ENCODE data around the gene MRPL52.
A peak's percentile ranks its signal among the peaks of the same experiment; 100 is the strongest.
"Not testable (repeated sequence)": the region's sequence is repeated elsewhere in the genome, so short reads cannot be mapped to it uniquely, and the experiment has no call there.

Gene MRPL52

GRCh38 chr14:22854963-22855724 is 25.5 kb downstream of the MRPL52 start:
- DNase-seq (ENCODE audit: low read depth), result no peak

DNA sequence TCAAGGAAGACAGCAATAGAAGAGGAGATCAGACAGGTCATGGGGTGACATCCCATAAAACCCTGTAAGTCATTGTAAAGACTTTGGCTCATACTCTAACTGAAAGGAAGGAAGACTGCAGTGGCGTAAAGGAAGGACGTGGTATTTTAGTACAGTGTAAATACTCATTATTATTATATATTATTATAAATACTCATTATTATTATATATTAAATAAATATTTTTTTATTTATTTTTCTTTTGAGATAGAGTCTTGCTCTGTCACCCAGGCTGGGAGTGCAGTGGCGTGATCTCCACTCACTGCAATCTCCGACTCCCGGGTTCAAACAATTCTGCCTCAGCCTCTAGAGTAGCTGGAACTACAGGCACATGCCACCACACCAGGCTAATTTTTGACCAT is 26.7 kb downstream of the MRPL52 start:
- DNase-seq (ENCODE audit: low read depth), result no peak

DNA sequence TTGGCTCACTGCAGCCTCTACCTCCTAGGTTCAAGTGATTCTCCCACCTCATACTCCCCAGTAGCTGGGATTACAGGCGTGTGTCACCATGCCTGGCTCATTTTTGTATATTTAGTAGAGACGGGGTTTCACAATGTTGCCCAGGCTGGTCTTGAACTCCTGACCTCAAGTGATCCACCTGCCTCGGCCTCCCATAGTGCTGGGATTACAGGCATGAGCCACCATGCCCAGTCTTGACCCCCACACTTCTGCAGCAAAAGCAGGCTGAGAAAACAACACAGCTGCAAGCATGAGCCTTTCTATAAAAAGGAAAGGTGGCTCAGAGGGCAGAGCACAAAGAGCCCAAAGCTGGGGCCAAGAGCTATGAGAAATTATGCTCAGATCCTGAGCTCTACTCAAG is 30.7 kb downstream of the MRPL52 start:
- not testable (repeated sequence) for DNase-seq (ENCODE audit: low read depth)

- no peak for DNase-seq (ENCODE audit: low read depth)
Observed at GRCh38 chr14:22861651-22862050, 32.0 kb downstream of the MRPL52 start.

GRCh38 chr14:22864979-22865378 is 35.3 kb downstream of the MRPL52 start:
- no peak for DNase-seq (ENCODE audit: low read depth)

DNA sequence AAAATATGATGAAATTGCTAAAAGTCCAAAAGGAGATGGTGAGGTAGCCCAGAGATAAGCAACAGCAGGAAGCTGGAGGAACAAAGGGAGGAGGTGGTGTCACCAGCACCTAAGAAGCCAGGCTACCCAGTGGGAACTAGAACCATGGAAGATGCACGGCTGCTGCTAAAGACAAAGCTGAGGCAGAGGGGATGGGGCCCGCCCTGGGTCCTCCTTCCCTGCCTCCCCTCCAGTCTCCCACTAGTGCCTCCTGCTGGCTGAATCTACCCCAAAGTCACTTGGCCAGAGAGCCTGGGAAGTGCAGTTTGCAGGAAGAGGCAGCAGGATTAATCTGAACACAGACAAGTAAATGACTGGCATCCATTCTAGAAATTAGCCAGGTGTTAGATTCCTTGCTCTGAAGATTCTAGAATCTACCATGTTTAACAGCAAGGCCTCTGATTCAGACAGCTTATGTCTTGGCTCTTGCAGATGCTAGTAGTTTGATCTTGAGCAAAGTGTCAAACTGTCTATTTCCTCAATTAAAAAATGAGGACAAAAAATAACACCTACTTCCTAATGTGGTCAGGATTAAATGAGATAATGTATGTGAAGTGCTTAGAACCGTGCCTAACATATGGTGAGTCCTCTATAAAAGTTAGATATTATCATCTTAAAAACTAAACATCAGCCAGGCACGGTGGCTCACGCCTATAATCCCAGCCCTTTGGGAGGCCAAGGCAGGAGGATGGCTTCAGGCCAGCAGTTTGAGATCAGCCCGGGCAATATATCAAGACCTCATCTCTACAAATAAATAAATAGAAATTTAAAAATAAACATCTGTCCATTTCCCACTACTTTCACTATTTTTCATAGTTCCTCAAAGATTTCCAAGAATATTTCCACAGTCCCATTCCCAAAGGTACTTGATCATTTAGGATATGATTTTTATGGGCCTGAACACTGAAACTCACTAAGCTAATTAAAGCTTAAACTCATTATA is 36.0 kb downstream of the MRPL52 start:
- no peak for DNase-seq (ENCODE audit: low read depth)

- no peak for DNase-seq (ENCODE audit: low read depth)
Observed at GRCh38 chr14:22866874-22867273, 37.2 kb downstream of the MRPL52 start.

DNA sequence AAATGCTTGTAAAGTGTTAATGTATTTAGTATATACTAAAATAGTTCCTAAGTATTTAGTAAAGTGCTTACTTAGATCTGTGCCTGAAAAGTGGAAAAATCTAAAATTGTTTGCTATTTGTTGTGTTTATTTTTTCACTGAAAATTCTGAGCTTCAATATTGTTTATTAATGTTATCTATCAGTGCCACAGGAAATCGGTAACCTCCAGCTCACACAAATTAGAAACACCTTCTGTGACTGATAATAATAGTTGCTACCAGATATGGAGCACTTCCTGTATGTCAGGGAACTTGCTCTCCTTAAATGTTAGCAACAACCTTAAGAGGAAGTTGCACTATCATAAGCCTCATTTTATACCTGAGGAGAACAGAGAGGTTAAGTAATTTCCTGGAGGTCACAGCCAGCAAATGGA is 41.1 kb downstream of the MRPL52 start:
- no peak for DNase-seq (ENCODE audit: low read depth)

DNA sequence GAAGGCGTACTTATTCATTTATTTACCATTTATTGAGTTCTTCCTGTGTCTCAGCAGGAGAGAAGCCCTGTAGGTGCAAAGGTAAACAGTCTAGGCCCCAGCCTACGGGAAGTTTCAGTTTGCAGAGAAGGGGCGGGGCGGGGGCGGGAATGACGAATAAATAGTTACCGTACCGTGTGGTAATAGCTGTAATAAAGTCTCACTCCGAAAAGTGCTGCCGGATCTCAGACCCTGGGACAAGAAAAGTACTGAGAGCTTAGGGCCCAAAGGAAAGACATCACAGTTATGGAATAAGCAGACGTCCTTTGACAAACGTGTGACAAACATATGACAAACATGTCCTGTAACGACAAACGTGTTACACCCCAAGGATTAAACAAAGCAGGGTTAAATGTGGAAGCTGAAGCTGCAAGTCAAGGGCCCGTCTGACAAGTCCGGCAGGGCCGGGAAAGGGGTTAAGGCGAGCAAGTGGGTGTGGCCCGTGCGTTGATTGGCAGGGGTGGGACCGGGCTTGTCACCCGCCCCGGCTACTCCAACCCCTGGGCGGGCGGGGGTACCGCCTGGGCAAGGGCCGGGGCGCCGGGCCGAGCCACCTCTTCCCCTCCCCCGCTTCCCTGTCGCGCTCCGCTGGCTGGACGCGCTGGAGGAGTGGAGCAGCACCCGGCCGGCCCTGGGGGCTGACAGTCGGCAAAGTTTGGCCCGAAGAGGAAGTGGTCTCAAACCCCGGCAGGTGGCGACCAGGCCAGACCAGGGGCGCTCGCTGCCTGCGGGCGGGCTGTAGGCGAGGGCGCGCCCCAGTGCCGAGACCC is 41.7 kb downstream of the MRPL52 start, which contains the start of gene LRP10:
Gene LRP10, plus strand, starts transcription at position 517 of the 809 bp plus-strand sequence. CDS start 564 bp downstream, outside the sequence.
- peak; percentile 33 for DNase-seq (ENCODE audit: low read depth)

DNA sequence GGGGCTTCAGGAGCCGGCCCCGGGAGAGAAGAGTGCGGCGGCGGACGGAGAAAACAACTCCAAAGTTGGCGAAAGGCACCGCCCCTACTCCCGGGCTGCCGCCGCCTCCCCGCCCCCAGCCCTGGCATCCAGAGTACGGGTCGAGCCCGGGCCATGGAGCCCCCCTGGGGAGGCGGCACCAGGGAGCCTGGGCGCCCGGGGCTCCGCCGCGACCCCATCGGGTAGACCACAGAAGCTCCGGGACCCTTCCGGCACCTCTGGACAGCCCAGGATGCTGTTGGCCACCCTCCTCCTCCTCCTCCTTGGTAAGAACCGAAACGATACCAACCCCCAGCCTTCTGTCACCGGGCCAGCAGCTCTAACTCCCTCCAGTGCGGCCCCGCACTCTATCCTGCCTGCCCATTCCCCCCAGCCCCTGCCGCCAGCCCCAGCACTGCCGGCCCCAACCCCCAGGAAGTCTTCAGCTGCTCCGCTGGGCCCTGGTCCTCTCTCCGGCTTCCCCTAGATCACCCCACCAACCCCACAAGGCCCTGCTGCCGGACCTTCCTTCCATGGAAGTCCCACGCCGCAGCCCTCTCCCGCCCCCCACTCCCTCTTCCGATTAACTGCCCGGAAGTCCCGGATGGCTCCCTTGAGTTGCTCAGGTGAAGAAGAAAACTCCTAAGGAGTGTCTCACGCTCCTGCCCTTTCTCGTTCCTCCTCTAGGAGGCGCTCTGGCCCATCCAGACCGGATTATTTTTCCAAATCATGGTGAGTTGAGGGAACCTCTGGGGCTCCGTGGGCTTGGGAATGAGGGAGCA is 42.5 kb downstream of the MRPL52 start:
- peak; percentile 48 for DNase-seq (ENCODE audit: low read depth)

GRCh38 chr14:22872833-22873520 is 43.3 kb downstream of the MRPL52 start:
- DNase-seq (ENCODE audit: low read depth), result no peak

- DNase-seq (ENCODE audit: low read depth), result no peak
Observed at GRCh38 chr14:22875003-22875747, 45.5 kb downstream of the MRPL52 start.

DNA sequence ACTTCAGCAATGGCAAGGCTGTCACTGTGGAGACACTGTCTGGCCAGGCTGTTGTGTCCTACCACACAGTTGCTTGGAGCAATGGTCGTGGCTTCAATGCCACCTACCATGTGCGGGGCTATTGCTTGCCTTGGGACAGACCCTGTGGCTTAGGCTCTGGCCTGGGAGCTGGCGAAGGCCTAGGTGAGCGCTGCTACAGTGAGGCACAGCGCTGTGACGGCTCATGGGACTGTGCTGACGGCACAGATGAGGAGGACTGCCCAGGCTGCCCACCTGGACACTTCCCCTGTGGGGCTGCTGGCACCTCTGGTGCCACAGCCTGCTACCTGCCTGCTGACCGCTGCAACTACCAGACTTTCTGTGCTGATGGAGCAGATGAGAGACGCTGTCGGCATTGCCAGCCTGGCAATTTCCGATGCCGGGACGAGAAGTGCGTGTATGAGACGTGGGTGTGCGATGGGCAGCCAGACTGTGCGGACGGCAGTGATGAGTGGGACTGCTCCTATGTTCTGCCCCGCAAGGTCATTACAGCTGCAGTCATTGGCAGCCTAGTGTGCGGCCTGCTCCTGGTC is 46.1 kb downstream of the MRPL52 start:
- DNase-seq (ENCODE audit: low read depth), result no peak

GRCh38 chr14:22877000-22877501 is 47.4 kb downstream of the MRPL52 start:
- DNase-seq (ENCODE audit: low read depth), result no peak

DNA sequence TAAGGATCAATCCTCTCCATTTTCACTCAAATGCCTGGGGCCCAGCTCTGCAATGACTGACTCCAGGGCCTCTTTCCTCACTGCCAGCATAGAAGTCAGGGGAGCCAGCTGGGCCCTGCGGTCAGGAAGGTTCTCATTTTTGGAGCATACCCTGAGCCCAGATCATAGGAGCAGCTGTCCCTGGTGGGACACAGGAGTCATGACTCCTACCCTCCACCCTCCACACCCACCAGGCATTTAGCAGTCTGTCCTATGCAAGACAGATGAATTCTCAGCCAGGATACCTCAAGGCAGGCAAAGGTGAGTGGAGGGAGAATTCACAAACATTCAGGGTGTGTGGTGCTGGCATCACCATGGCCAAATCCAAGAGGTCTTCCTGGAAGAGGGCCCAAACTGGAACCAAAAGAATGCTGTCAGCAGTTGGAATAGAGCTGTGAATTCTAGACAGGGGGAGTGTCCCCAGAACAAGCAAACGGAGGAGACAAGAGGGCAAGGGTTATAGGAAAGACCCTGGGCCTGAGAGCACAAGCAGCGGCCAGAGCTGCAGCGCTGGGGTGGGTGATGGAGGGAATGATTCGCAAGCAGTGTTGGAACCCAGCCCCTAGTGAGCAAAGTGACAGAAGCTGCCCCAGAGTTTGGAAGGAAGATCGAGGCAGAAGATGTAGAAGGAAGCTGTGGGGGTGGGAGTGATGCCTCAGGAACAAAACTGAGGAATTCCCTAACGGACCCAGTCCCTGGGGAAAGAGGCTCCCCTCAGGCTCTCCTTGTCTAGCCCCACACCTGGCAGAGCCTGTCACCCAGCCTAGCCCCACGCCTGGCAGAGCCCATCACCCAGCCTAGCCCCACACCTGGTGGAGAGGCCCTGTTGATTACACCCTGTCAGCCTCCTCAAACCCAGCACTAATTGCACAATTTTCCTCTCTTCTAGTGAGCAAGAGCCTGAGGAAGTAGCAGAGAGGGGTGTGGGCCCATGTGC is 48.9 kb downstream of the MRPL52 start:
- DNase-seq (ENCODE audit: low read depth), result no peak

- DNase-seq (ENCODE audit: low read depth), result no peak
Observed at GRCh38 chr14:22882064-22882463, 52.4 kb downstream of the MRPL52 start.

- DNase-seq (ENCODE audit: low read depth), result no peak
Observed at GRCh38 chr14:22882529-22883172, 53.0 kb downstream of the MRPL52 start.

Measured in stimulated activated CD8-positive, alpha-beta memory T cell treated with anti-CD3 and anti-CD28 coated beads, Interleukin-15, amount 100 ng/mL, for 24 hours (primary cell).